MG63 (cell line): Measurements from ENCODE around the gene TM4SF1. TPM values are rescaled to one million over a fixed set of nuclear protein-coding genes. Genes with fewer than 3 reads are reported as not detected.
"Not testable (repeated sequence)": the region's sequence is repeated elsewhere in the genome, so short reads cannot be mapped to it uniquely, and the experiment has no call there.

Source experiments
- DNase-seq: peaks from one replicate; pipeline ENCODE4 v3.0.0-alpha.2; 2020
- H3K27me3 ChIP-seq: fragments of 250-450 bp; sonication (Bioruptor Pico); 2 replicates; pipeline ENCODE4 v1.5.1; 2020; ENCODE audit warnings: mild to moderate bottlenecking, moderate library complexity
- H3K36me3 ChIP-seq: fragments of 250-450 bp; sonication (Bioruptor Pico); 2 replicates; pipeline ENCODE4 v1.5.1; 2020; ENCODE audit warnings: mild to moderate bottlenecking, moderate library complexity
- H3K4me3 ChIP-seq: fragments of 250-450 bp; sonication (Bioruptor Pico); 2 replicates; pipeline ENCODE4 v1.5.1; 2020; ENCODE audit warnings: mild to moderate bottlenecking, moderate library complexity
- H3K9me3 ChIP-seq: fragments of 250-450 bp; sonication (Bioruptor Pico); 2 replicates; pipeline ENCODE4 v1.5.1; 2020; ENCODE audit warnings: mild to moderate bottlenecking, moderate library complexity
- total RNA-seq: library from RNA; depleted of rRNA; stranded (reverse); fragments of >200 nt; shearing (Covaris generic); gene quantifications from 2 replicates; pipeline ENCODE4 v1.2.3, GENCODE V29; 2014; ENCODE audit warnings: low replicate concordance

TM4SF1 gene
- total RNA-seq, 1 experiment from 2014 or later = 422 TPM

DNA sequence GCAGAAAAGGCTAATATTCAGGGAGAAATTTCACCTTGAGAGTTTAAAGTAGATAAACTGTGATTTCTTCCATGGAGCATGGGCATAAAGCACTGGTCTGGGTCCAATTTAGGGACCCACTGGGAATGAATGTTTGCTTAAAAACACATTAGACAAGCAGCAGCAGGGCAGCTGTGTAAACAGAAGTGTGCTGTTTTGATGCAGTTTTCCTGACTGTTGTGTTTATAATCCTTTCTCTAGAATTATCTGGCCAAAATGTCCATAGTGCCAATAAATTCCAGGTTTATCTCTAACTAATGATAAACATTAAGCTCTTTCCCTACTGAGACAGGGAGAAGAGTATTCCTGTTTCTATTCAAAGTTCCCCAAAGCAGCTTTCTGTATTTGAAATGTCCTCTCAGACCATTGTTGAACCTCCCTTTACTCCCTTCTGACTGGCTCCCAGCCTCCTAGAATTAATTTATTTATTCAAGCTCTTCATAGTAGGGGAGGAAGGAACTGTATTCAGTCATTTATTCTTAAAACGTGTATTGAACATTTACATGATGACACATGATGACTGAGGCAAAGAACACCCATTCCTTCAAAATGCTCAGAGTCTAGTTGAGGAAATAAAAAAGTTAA is 37.0 kb downstream of the TM4SF1 start:
- Histone ChIP-seq H3K36me3 (no peaks in the 10 kb centered on the region), H3K9me3 (no peaks in the 10 kb centered on the region)
- peak; percentile 35 for DNase-seq

DNA sequence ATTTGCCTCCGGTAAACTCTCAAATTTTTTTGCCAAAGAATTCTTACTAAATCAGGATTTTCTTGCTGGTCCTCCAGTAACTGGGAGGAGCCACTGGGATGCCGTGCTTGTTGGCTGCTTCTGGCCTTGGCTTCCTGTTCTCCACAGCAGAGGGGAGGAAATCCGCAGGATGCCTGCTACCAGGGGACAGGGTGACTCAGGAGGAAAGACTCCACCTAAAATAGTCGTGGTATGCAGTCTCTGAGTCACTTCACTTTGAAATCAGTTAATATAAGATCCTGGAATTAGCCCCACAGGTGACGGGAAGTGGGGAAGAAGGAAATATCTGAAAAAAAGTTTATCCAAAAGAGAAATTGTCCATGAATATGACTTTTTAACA is 37.5 kb downstream of the TM4SF1 start:
- H3K36me3 ChIP-seq = no peaks in the 10 kb centered on the region
- H3K4me3 ChIP-seq = no peak overlapping the region
- no peaks in the 10 kb centered on the region for H3K27me3 ChIP-seq
- no peaks in the 10 kb centered on the region for H3K9me3 ChIP-seq
- DNase-seq = peak; percentile 98

More for the DNA sequence above, 37.0 kb downstream of the TM4SF1 start:
- H3K4me3 ChIP-seq = no peak overlapping the region
- H3K27me3 ChIP-seq = no peaks in the 10 kb centered on the region

GRCh38 chr3:149337486-149337885 is 40.0 kb downstream of the TM4SF1 start:
- not testable (repeated sequence) for H3K9me3 ChIP-seq, H3K27me3 ChIP-seq, H3K36me3 ChIP-seq, DNase-seq, H3K4me3 ChIP-seq

DNA sequence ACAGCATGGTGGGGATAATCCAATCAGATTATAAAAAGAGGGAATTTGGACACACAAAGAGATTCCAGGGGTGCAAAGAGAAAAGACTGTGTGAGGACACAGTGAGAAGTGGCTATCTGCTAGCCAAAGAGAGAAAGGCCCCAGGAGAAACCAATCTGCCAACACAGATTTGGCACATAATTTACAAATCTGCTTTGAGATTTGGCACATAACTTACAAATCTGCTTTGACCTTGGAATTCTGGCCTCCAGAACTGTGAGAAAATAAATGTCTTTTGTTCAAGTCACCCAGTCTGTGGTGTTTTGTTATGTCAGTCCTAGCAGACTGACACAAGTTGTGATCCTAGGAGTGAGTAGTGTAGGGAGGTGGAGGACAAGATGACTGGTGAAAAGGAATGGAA is 40.5 kb downstream of the TM4SF1 start:
- no peaks in the 10 kb centered on the region for H3K36me3 ChIP-seq
- no peak for DNase-seq
- H3K9me3 ChIP-seq = no peaks in the 10 kb centered on the region
- H3K27me3 ChIP-seq = no peaks in the 10 kb centered on the region
- no peak overlapping the region for H3K4me3 ChIP-seq

DNA sequence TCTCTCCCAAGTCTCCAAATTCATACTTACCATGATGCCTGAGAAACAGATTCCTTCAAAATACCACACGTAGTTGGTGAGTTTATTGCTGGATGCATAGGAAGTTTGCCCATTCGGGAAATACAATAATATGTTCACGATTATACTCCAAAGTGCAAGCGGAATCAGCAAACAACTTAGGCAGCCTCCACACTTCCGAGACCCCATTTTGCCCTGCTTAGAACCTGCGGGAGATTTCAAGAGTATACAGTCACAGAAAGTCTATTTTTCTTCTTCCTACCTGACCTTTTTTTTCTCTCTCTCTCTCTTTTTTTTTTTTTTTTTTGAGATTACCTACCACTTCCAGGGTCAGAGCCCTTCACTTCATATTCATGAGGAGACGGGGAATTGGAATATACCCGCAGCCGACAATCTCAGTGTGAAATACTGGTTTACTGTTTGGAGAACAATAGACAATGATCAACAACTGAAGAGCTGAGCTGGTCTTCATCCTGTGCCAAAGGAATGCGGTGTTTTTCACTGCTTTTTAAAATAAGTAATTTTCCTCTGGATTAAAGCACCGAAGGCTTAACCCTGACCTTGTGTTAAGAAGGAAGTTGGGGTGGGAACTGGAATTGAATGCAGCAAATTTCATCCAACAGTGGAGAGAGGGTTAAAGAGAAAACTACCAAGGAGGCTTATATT is 44.1 kb downstream of the TM4SF1 start, which contains the start of gene TM4SF18:
TM4SF18 (minus strand) TSS at position 461 of the 684 bp plus-strand sequence; CDS start at position 207, 254 bp downstream.
- no peaks in the 10 kb centered on the region for H3K27me3 ChIP-seq
- no peaks in the 10 kb centered on the region for H3K9me3 ChIP-seq
- H3K4me3 ChIP-seq = no peak within 1 kb of the TSS
- H3K36me3 ChIP-seq = no peaks in the 10 kb centered on the region
- no peak for DNase-seq

DNA sequence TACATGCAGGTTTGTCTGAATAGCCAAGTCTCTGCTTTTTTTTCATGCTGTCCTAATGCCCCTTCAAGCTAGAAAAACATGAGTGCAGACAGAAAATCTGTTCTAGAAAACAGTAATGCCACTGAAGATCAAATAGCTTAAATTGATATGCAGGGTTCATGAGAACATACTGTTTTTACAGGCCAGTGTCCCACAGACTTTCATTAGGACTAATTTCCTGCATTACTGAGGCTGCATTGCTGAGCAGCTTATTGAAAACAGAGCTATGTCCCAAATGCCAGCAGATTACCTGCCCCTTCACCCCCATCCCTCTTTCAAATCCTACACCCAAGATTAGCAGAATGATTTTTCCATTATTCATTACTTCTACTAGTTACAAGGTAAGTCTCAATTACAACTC is 44.7 kb downstream of the TM4SF1 start:
- DNase-seq = no peak
- Histone ChIP-seq H3K27me3 (no peaks in the 10 kb centered on the region), H3K36me3 (no peaks in the 10 kb centered on the region), H3K9me3 (no peaks in the 10 kb centered on the region), H3K4me3 (no peak overlapping the region)

GRCh38 chr3:149332227-149332765 is 45.2 kb downstream of the TM4SF1 start:
- Histone ChIP-seq H3K36me3 (no peaks in the 10 kb centered on the region), H3K4me3 (no peak overlapping the region), H3K27me3 (no peaks in the 10 kb centered on the region), H3K9me3 (no peaks in the 10 kb centered on the region)
- DNase-seq = no peak

- no peaks in the 10 kb centered on the region for H3K27me3 ChIP-seq
- no peak for DNase-seq
- H3K36me3 ChIP-seq = no peaks in the 10 kb centered on the region
- H3K4me3 ChIP-seq = no peak overlapping the region
- H3K9me3 ChIP-seq = no peaks in the 10 kb centered on the region
Measured at GRCh38 chr3:149331396-149331795, 46.1 kb downstream of the TM4SF1 start.

GRCh38 chr3:149330609-149331331 is 46.7 kb downstream of the TM4SF1 start:
- H3K4me3 ChIP-seq = no peak overlapping the region
- no peaks in the 10 kb centered on the region for H3K27me3 ChIP-seq
- no peaks in the 10 kb centered on the region for H3K36me3 ChIP-seq
- DNase-seq = peak; percentile 24
- no peaks in the 10 kb centered on the region for H3K9me3 ChIP-seq

- no peaks in the 10 kb centered on the region for H3K27me3 ChIP-seq
- H3K9me3 ChIP-seq = no peaks in the 10 kb centered on the region
- DNase-seq = no peak
Measured at GRCh38 chr3:149327156-149327555, 50.3 kb downstream of the TM4SF1 start.

GRCh38 chr3:149325581-149325980 is 51.9 kb downstream of the TM4SF1 start:
- Histone ChIP-seq H3K36me3 (no peaks in the 10 kb centered on the region), H3K9me3 (no peaks in the 10 kb centered on the region), H3K4me3 (no peak overlapping the region), H3K27me3 (no peaks in the 10 kb centered on the region)
- DNase-seq = no peak

More at GRCh38 chr3:149327156-149327555, 50.3 kb downstream of the TM4SF1 start:
- Histone ChIP-seq H3K36me3 (no peaks in the 10 kb centered on the region), H3K4me3 (no peak overlapping the region)

- H3K27me3 ChIP-seq = no peaks in the 10 kb centered on the region
- no peak for DNase-seq
- no peak overlapping the region for H3K4me3 ChIP-seq
- no peaks in the 10 kb centered on the region for H3K9me3 ChIP-seq
- no peaks in the 10 kb centered on the region for H3K36me3 ChIP-seq
Measured at GRCh38 chr3:149324332-149324731, 53.1 kb downstream of the TM4SF1 start.

GRCh38 chr3:149321640-149322039 is 55.8 kb downstream of the TM4SF1 start:
- no peak overlapping the region for H3K4me3 ChIP-seq
- no peaks in the 10 kb centered on the region for H3K36me3 ChIP-seq
- H3K9me3 ChIP-seq = no peaks in the 10 kb centered on the region
- no peaks in the 10 kb centered on the region for H3K27me3 ChIP-seq
- DNase-seq = no peak

GRCh38 chr3:149321136-149321535 is 56.3 kb downstream of the TM4SF1 start:
- H3K36me3 ChIP-seq = no peaks in the 10 kb centered on the region
- H3K27me3 ChIP-seq = no peaks in the 10 kb centered on the region
- H3K9me3 ChIP-seq = no peaks in the 10 kb centered on the region
- no peak overlapping the region for H3K4me3 ChIP-seq
- no peak for DNase-seq

DNA sequence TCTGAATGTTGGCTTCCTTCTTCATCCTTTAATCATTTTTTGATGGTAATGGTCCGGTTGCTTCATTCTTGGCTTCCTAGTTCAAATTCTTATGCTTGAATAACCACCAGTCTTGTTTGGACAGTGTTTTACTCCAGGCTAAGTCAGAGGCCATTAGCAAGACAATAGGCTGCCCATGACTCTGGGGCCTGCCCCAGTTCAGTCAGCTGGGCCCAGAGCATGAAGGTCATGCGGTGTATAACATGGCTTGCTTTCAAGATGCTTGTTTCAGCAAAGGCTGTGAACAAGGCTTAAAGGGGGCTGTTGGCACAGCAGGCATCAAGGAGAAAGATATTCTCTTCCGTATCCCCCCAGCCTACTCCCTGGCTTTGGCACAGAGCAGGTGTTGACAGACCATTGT is 57.7 kb downstream of the TM4SF1 start:
- no peak overlapping the region for H3K4me3 ChIP-seq
- no peaks in the 10 kb centered on the region for H3K9me3 ChIP-seq
- no peaks in the 10 kb centered on the region for H3K36me3 ChIP-seq
- DNase-seq = no peak
- H3K27me3 ChIP-seq = no peaks in the 10 kb centered on the region
